HG03342 (cell line): Measurements from ENCODE around the gene TUBGCP2.
"Not testable (repeated sequence)": the region's sequence is repeated elsewhere in the genome, so short reads cannot be mapped to it uniquely, and the experiment has no call there.

Experiments
- ATAC-seq: cut with Tn5 transposase; IDR thresholded peaks from one replicate; pipeline ENCODE4 v1.9.1; 2021; ENCODE audit warnings: mild to moderate bottlenecking, moderate library complexity; ENCODE audit not compliant: unreplicated experiment

The TUBGCP2 gene

GRCh38 chr10:133326745-133327650, 18.3 kb upstream of the TUBGCP2 start:
- no peak for ATAC-seq

GRCh38 chr10:133326223-133326551, 17.5 kb upstream of the TUBGCP2 start:
- no peak for ATAC-seq

GRCh38 chr10:133325440-133326222, 17.0 kb upstream of the TUBGCP2 start:
- no peak for ATAC-seq

GRCh38 chr10:133324857-133325260, 16.2 kb upstream of the TUBGCP2 start:
- no peak for ATAC-seq

- ATAC-seq = peak; percentile 63
Measured at GRCh38 chr10:133324198-133324792, 15.6 kb upstream of the TUBGCP2 start.

GRCh38 chr10:133322064-133322709, 13.5 kb upstream of the TUBGCP2 start:
- not testable (repeated sequence) for ATAC-seq

GRCh38 chr10:133320852-133321422, 12.3 kb upstream of the TUBGCP2 start:
- ATAC-seq = not testable (repeated sequence)

- peak; percentile 85 for ATAC-seq
Measured at GRCh38 chr10:133318494-133319127, 9.9 kb upstream of the TUBGCP2 start.

- ATAC-seq = no peak
Measured at GRCh38 chr10:133316732-133317131, 8.1 kb upstream of the TUBGCP2 start.

- ATAC-seq = no peak
Measured at GRCh38 chr10:133316266-133316665, 7.6 kb upstream of the TUBGCP2 start.

GRCh38 chr10:133315847-133316246, 7.2 kb upstream of the TUBGCP2 start:
- ATAC-seq = no peak

- ATAC-seq = no peak
Measured at GRCh38 chr10:133314911-133315310, 6.2 kb upstream of the TUBGCP2 start.

- ATAC-seq = no peak
Measured at GRCh38 chr10:133313192-133313591, 4.5 kb upstream of the TUBGCP2 start.

GRCh38 chr10:133312769-133313145, 4.1 kb upstream of the TUBGCP2 start:
- no peak for ATAC-seq

GRCh38 chr10:133312016-133312768, 3.5 kb upstream of the TUBGCP2 start:
- no peak for ATAC-seq

- ATAC-seq = no peak
Measured at GRCh38 chr10:133311570-133311969, 2.9 kb upstream of the TUBGCP2 start.

- no peak for ATAC-seq
Measured at GRCh38 chr10:133310789-133311188, 2.1 kb upstream of the TUBGCP2 start.

- ATAC-seq = no peak
Measured at GRCh38 chr10:133310399-133310755, 1.7 kb upstream of the TUBGCP2 start.

- ATAC-seq = no peak
Measured at GRCh38 chr10:133309720-133310398, 1.2 kb upstream of the TUBGCP2 start.
